ENCODE measurements around the gene STAT1. TPM values are rescaled to one million over a fixed set of nuclear protein-coding genes. Genes with fewer than 3 reads are reported as not detected.

The STAT1 gene
- total RNA-seq, 4 donors from 2014 or later: 46.5 to 108 (median 67.2) TPM

DNA sequence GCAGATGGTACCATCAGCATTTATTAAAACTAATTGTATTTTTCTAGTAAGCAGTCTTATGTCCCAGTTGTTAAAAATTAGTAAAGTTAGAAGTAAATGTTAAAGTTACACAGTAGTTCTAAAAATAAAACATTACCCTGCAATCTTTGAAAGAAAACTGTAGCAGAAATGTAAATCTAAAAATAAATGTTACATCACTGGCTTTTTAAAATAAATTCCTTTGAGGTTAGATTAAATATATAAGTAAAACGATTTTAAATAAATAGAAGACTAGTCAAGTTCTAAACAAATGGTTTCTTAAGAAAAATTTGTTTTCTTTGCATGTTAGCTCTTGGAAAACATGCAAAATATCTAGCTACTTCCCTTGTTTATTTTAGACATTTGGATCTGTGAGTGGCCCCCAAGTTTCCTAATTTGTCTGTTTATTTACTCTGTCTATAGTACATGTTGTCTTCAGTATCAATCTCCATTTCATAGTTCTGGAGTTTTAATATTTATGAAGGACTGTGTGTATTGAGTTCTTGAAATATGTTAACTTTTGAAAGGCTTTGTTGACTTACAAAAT lies 75.1 kb downstream of the STAT1 start:
- H3K27ac ChIP-seq: no peak overlapping the region

DNA sequence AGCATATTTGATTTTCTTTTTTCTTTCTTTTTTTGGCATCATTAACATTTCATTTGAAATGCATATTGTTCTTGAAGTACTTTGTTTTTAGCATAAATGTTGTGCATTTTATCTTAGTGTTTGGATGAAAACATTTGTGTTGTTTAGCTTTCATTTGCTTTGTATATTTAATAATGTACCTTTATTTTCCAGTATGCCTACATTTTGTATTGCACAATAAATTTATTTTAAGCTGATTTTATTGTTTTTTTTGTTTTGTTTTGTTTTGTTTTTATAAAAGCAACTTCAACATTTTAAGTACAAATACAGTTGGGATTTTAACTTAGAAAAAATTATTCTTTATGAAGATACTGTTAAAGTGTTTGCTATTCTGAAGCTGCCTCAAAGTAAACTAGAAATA lies 78.9 kb downstream of the STAT1 start:
- no peak for DNase-seq
- Histone ChIP-seq H3K4me1 (no peaks in the 10 kb centered on the region), H3K9me3 (no peaks in the 10 kb centered on the region), H3K4me3 (no peak overlapping the region), H3K36me3 (peaks cover 0 to 32% (median 0%) of the 10 kb centered on the region in 3 donors), H3K27ac (no peak overlapping the region), H3K27me3 (no peaks in the 10 kb centered on the region)
- TF ChIP-seq CTCF (IDR thresholded peaks at IDR 0.05) (no peak), POLR2A (IDR thresholded peaks at IDR 0.05) (no peak)

More for the DNA sequence above, 75.1 kb downstream of the STAT1 start:
- Histone ChIP-seq H3K4me3 (no peak overlapping the region), H3K4me1 (no peaks in the 10 kb centered on the region), H3K27me3 (no peaks in the 10 kb centered on the region), H3K36me3 (peaks cover 0 to 2% (median 0%) of the 10 kb centered on the region in 3 donors), H3K9me3 (no peaks in the 10 kb centered on the region)
- no peak for DNase-seq
- TF ChIP-seq CTCF (IDR thresholded peaks at IDR 0.05): no peak
- TF ChIP-seq POLR2A (IDR thresholded peaks at IDR 0.05): no peak

- TF ChIP-seq POLR2A (IDR thresholded peaks at IDR 0.05) (no peak), CTCF (IDR thresholded peaks at IDR 0.05) (no peak)
- Histone ChIP-seq H3K27me3 (no peaks in the 10 kb centered on the region), H3K27ac (no peak overlapping the region), H3K4me3 (no peak overlapping the region), H3K4me1 (no peaks in the 10 kb centered on the region), H3K9me3 (no peaks in the 10 kb centered on the region), H3K36me3 (peaks cover 0 to 42% (median 0%) of the 10 kb centered on the region in 3 donors)
- no peak for DNase-seq
Measured at GRCh38 chr2:190933361-190933760, 80.6 kb downstream of the STAT1 start.

GRCh38 chr2:190932514-190932913 lies 81.5 kb downstream of the STAT1 start:
- no peaks in the 10 kb centered on the region for H3K27me3 ChIP-seq
- no peak overlapping the region for H3K27ac ChIP-seq
- H3K4me3 ChIP-seq: no peak overlapping the region
- TF ChIP-seq CTCF (IDR thresholded peaks at IDR 0.05) (no peak), POLR2A (IDR thresholded peaks at IDR 0.05) (no peak)
- DNase-seq: no peak
- peaks cover 0 to 43% (median 0%) of the 10 kb centered on the region in 3 donors for H3K36me3 ChIP-seq
- no peaks in the 10 kb centered on the region for H3K9me3 ChIP-seq
- H3K4me1 ChIP-seq: no peaks in the 10 kb centered on the region

GRCh38 chr2:190930411-190930810 lies 83.6 kb downstream of the STAT1 start:
- DNase-seq: no peak
- Histone ChIP-seq H3K36me3 (peaks cover 0 to 49% (median 0%) of the 10 kb centered on the region in 3 donors), H3K9me3 (no peaks in the 10 kb centered on the region), H3K4me3 (no peak overlapping the region), H3K27me3 (no peaks in the 10 kb centered on the region), H3K4me1 (no peaks in the 10 kb centered on the region), H3K27ac (no peak overlapping the region)
- TF ChIP-seq POLR2A (IDR thresholded peaks at IDR 0.05): no peak
- no peak for TF ChIP-seq CTCF (IDR thresholded peaks at IDR 0.05)

GRCh38 chr2:190929919-190930318 lies 84.1 kb downstream of the STAT1 start:
- DNase-seq: no peak
- no peak for TF ChIP-seq CTCF (IDR thresholded peaks at IDR 0.05)
- TF ChIP-seq POLR2A (IDR thresholded peaks at IDR 0.05): no peak
- Histone ChIP-seq H3K36me3 (peaks cover 0 to 51% (median 0%) of the 10 kb centered on the region in 3 donors), H3K27ac (no peak overlapping the region), H3K9me3 (no peaks in the 10 kb centered on the region), H3K4me3 (no peak overlapping the region), H3K4me1 (no peaks in the 10 kb centered on the region), H3K27me3 (no peaks in the 10 kb centered on the region)
